MV-4-11 (cell line): ENCODE data around the gene TGFB1I1.
"Not testable (repeated sequence)": the region's sequence is repeated elsewhere in the genome, so short reads cannot be mapped to it uniquely, and the experiment has no call there.

Experiments
- DNase-seq: peaks from one replicate; lab custom pipeline; 2025; lab: John Stamatoyannopoulos, UW

Gene TGFB1I1

DNA sequence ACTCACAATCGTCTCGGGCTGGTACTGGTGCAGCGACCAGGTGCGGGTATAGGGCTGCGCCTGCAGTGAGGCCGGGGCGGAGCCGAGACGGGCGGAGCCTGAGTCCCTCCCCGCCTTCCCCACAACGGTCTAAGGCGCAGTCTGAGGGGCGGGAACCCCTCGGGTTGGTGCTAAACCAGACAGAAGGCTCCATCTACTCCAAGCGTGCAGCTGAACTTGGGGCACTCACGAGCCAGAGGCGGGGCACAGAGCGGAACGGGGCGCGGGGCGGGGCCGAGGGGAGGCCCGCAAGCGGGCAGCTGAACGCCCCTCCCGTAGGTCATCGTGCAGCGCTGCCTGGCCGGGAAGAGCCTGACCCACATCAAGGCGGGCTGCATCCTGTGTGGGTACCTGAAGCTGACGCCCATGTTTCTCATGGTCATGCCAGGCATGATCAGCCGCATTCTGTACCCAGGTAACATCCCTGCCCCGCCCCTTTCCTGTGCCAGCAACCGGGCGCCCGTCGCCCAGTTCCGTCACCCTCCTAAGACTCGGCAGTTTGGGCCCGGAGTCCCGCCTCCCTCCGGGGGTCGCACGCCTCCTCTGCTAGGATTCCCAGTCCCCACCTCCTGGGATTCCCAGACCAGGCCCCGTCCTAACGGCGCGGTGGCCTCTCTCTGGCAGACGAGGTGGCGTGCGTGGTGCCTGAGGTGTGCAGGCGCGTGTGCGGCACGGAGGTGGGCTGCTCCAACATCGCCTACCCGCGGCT lies 15.9 kb downstream of the TGFB1I1 start:
- DNase-seq: no peak

DNA sequence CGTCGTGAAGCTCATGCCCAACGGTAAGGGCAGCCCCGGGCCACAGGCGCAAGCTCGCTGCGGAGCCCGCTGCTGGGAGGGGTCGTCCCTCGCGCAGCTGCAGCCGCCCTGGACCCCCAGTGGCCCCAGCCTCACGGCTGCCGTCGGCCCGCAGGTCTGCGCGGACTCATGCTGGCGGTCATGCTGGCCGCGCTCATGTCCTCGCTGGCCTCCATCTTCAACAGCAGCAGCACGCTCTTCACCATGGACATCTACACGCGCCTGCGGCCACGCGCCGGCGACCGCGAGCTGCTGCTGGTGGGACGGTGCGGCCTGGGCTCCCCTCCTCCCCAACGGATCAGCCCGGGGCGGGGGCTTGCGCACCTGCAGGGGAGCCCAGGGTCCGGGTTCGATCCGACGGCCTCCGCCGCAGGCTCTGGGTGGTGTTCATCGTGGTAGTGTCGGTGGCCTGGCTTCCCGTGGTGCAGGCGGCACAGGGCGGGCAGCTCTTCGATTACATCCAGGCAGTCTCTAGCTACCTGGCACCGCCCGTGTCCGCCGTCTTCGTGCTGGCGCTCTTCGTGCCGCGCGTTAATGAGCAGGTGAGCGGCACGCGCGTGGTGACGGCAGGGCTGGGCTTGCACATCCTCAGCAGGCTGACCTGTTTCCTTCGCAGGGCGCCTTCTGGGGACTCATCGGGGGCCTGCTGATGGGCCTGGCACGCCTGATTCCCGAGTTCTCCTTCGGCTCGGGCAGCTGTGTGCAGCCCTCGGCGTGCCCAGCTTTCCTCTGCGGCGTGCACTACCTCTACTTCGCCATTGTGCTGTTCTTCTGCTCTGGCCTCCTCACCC lies 16.7 kb downstream of the TGFB1I1 start:
- DNase-seq: no peak

DNA sequence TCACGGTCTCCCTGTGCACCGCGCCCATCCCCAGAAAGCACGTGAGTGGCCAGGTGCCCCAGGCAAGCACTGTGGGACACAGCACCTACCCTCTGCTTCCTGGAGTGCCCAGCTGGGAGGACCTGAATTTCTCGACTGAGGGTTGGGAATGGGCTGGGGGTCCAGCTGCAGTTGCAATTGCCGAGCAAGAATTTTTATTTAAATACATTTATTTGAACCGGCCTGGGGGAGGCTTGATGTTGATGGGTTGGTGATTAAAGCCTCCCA lies 17.3 kb downstream of the TGFB1I1 start:
- DNase-seq: no peak

DNA sequence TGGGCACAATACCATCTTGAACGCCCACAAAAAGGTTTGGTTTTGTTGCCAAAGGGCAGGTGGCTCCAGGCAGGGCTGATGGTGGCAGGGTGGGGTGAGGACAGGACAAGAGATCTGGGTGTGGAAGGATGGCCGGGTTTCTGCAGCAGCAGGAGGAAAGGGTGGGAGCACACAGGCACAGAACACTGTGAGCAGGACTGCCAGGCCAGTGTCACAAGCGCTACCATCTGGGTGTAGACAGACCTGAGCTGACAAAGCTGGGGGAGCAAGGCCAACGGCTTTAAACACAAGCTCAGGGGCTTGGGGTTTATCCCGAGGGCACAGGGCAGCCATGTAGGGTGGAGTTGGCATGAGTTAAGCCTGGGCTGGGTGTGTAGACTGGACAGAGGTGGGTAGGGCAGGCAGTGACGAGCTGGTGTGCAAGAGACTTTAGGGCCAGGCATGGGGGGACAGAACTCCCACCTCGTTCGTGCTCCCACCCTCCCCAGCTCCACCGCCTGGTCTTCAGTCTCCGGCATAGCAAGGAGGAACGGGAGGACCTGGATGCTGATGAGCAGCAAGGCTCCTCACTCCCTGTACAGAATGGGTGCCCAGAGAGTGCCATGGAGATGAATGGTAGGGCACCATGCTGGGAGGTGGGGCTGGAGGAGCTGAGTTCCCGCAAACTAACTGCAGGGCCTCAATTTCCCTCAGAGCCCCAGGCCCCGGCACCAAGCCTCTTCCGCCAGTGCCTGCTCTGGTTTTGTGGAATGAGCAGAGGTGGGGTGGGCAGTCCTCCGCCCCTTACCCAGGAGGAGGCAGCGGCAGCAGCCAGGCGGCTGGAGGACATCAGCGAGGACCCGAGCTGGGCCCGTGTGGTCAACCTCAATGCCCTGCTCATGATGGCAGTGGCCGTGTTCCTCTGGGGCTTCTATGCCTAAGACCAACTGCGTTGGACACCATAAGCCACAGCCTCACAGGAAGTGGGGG lies 17.9 kb downstream of the TGFB1I1 start:
- no peak for DNase-seq

DNA sequence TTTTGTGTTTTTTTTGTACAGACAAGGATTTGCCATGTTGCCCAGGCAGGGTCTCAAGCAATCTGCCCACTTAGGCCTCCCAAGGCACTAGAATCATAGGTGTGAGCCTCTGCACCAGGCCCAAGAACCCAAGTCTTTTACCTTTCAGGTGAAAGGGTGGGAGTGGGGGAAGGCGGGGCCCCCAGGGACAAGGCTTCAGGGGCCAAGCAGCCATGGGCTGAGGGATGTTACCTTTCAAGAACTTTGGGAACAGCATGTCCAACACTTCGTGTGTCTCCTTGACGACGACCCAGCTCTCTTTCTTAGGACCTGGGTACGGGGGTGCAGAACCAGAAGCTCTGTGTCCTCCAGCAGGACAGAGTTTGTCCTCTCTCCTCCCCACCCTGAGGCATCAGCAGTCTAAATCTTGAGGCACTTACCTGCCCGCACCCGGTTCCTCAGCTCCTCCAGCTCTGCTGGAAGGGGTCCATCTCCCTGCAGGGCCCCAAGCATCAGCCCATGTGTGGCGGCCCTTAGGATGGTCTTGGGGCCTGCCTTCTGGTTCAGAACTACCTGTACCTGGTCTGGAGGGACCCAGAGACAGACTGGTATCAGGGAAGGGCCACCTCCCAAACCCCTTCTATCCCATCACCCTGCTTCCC lies 19.9 kb downstream of the TGFB1I1 start:
- DNase-seq: no peak

DNA sequence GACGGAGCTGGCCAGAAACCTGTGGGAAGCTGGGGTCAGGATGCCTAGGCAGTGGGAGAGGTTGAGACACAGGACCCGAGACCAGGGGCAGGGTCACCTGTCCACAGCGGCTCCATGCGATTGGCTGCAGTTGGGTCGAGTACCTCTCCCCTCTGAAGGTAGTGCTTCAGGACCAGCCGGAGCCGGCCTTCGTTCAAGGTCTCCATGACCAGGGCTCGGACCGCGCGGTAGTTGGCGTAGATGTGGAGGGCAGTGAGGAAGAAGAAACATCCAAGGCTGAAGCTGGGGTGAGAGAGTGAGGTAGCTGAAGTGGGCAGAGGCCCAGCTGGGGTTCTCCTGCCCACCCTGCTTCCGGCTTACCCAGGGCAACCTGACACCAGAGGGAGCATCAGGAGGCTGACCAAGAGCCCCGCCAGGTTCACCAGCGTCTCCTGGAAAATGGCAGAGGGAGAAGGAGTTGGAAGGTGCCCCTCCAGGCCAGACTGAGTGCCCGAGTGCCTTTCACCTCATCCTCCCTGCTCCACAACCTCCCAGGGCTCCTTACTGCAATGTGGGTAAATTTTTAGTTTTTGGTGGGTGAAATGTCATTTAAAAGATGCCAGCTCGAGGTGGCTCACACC lies 21.7 kb downstream of the TGFB1I1 start:
- no peak for DNase-seq

DNA sequence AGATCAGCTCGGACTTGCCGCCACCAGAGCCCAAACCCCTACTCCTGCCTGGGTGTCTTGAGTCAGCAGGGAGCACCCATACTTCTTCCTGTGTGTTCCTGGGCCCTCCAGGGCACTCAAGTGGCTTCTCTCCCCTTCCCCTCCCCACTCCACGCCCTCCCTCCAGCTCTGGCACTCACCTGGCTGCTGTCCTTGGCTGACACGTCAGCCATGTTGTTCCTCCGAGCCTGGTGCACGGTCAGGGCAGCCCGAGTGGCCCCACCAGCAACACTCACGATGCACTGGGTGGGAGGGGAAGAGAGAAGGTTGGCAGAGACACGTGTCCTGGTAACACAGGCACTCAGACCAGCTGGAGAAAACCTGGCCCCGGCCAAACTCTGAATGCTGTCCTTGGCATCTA lies 24.7 kb downstream of the TGFB1I1 start:
- DNase-seq: no peak

DNA sequence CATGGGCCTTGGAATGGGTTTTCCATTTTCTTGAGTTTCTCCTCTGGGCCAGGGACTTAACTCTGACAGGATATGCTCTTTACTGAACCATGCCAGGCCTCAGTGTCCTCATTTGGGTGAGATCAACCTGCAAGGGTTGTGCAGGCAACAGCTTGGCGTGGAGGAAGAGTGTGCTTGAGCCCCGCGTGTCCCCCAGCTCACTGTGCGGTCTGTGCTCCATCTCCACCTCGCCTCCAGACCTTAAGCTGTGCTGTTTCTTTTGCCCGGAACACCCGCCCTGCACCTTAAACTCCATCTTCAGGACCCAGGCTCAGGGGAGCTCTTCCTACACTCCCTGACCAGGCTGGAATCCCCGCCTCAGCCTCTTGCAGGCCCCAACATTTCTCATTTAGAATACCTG lies 26.5 kb downstream of the TGFB1I1 start:
- DNase-seq: no peak

DNA sequence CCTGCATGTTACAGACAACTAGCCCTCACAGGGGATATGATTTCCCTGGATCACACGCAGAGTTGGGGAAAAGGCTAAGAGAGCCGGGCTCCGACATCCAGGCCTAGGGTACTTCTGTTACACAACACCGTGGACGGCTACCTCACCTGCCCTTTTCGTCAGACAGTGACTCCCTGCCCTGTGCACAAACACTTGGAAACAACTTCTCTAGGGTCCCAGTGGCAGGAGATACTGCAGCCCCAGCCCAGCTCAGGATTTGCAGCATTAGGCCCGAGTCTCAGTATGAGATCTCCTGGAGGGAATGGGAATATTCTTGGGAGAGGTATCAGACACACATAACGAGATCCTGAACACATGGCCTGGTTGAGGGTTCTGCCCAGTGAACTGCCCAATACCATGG lies 28.0 kb downstream of the TGFB1I1 start:
- DNase-seq: no peak

DNA sequence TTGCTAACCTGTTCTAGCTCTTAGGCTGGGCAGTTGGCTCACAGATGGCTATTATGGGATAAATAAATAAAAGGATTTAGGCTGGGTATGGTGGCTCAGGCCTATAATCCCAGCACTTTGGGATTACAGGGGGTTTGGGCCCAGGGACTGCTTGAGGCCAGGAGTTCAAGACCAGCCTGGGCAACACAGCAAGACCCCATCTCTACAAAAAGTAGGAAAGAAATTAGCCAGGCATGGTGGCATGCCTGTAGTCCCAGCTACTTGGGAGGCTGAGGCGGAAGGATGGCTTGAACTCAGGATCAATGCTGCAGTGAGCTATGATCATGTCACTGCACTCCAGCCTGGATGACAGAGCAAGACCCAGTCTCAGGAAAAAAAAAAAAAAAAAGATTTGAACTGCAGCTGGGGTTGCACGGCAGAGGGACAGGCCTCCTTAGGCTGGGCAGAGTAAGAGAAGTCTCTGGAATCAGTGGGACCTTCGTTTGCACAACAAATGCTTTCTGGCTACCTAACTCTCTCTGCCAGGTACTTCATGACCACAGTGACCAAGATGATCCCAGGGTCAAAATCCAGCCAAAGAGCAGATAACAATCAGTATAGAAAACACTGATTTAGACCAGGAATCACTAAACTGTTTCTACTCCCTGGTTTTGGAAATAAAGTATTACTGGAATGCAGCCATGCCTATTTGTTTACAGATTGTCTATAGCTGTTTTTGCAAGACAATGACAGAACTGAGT lies 29.4 kb downstream of the TGFB1I1 start:
- DNase-seq: no peak

DNA sequence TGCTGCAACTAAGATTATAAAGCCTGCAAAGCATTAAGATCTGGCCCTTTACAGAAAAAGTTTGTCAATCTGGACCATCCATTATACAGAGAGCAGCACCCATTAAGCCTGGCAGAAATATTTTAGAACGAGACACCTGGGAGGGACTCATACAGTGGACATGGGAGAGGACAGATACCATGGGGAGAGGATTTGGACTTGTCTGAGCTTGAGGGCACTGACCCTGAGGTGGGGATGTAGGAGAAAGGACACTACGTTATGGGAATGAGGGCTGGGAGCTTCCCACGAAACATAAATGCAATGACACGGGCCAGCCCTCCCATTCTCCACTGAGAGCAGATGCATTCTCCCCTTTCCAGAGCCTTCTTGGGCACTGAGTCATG lies 30.0 kb downstream of the TGFB1I1 start:
- DNase-seq: no peak

DNA sequence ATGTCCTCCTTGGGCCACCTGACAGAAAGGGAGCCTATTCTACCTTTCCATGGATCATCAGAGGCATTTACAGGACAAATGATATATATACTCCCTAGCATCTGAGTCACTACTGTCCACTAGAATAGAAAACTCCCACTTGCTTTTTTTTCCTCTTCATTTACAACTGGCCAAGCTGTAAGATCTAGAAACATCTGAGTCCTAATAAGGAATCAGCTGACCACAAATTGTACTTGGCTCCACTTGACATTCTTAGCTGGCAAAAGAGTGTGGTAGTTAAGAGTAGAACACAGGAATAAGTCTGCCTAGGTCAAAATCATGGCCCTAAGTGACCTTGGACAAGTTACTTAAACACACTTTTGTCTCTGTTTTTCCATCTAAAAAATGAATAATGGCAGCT lies 31.0 kb downstream of the TGFB1I1 start:
- DNase-seq: no peak

DNA sequence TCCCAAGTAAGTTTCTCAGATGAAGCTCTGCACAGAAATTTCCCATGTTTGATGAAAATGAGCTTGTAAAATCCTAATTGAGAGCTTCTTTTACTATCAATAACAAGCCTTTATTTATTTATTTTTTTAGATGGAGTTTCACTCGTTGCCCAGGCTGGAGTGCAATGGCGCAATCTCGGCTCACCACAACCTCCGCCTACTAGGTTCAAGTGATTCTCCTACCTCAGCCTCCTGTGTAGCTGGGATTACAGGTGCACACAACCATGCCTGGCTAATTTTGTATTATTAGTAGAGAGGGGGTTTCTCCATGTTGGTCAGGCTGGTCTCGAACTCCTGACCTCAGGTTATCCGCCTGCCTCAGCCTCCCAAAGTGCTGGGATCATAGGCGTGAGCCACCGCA lies 31.6 kb downstream of the TGFB1I1 start:
- DNase-seq: not testable (repeated sequence)

DNA sequence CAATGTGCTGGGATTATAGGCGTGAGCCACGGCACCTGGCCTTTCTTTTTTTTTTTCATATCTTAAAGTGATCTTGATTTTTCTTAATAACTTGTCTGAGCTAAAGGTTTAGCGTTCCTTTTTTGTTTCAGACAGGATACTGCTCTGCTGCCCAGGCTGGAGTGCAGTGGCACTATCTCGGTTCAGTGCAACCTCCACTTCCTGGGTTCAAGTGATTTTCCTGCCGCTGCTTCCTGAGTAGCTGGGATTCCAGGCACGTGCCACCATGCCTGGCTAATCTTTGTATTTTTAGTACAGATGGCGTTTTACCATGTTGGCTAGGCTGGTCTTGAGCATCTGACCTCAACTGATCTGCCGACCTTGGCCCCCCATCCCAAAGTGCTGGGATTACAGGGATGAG lies 32.2 kb downstream of the TGFB1I1 start:
- no peak for DNase-seq

DNA sequence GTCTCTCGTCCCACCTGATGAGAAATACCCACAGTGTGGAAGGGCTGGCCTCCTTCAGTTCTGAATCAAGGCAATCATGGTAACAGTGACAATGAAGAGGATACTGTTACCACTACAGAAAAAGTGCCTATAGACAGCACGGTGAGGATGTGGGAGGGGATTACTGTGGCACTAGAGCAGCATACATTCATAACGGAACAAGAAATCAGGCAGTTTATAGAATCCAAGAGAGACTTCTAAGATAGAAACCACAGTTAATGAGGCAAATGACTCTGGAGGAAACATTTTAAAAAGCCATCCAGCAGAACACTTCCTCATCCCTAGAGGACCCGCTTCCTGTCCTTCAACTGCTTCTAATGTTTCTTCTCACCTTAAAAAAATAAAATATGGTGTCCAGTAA lies 33.5 kb downstream of the TGFB1I1 start:
- peak; percentile 90 for DNase-seq

DNA sequence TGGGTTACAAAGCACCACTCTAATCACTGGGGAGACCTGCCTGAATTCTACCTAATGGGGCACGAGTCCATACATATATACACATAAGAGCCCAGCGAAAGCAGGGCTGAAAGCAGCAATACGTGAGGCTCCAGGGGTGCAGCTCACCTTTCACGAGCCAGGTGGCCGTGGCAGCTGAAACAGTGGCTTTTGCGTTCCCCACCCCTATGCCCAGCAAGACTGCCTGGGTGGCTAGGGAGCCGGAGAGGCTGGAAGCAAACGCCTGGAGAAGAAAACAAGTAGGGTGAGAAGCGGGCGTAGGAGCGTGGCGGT lies 35.6 kb downstream of the TGFB1I1 start:
- DNase-seq: no peak

DNA sequence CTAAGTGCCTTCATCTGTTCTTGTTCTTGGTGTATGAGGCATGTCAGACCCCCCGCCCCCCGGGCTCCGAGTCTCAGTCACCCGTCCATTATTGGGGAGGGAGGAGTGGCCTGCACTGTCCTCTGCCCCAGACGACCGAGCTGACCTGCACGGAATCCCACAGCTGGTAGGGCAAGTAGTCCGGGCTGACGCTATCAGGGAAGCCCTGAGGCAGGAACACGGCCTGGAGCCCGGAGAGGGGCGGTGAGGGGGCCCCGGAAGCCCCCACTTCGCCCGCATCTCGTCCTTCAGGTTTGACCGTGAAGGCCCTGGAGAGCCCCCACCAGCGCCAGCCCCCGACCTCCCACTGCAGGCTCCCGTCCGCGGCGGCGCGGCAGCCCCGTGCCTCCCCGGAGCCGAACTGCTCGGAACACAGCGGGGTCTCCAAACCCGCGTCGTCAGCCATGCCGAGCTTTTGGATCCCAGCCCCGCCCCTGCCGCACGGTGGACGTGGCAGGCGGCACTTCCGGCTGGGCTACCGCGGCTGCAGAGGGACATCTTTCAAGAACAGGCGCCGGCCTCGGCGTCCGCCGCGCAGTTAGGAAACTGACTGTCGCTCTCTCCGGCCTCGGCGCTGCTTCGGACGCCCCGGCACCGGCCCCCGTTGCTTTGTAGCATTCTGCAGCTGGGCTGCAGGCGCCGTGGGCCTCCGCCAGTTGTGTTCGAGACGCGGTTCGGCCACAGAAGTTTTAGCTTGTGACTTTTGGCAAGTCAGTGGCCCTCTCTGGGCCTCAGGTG lies 36.2 kb downstream of the TGFB1I1 start, which contains the start of gene RUSF1:
Gene RUSF1, minus strand, starts transcription at position 463 of the 777 bp plus-strand sequence. Its CDS starts 18 bp downstream, at position 445.
- DNase-seq: peak; percentile 82

DNA sequence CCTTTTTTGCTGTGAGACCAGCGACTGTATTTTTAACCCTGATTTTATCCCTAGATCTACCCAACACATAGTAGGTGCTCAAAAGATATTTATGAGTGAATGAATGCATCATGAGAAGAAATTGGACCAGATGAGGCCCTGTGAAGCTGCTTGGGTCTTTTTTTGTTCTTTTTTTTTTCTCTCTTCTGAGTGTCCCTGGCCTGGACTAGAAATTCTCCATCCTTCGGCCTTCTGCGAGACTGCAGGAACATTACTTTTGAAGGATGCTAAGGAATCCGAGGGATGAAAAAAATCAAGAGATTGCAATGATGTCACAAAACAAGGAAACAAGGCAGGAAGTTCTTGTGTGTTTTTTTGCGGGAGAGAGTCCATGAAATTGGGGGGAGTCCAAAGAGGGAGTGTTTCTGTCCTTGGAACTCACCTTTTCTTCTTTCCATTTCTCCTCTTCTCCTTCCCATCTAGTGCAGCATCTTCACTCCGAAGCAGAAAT lies 36.8 kb downstream of the TGFB1I1 start:
- DNase-seq: no peak

DNA sequence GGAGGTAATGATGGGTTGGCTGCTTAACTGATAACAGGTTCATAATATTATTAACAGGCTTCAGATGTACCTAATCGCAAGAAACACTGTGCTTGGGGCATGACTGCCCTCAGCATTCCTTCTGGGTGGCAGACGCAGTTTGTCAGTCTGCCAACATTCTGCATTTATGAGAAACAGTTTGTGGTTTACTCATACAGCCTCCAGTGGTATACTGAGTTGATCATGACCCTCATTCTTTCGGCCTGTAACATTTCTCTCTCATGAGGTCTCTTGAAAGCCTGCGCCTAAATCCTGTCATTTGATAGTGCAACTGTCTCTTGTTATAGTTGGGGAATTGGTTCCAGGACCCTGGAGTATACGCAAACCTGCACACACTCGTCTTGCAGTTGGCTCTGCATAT lies 41.2 kb downstream of the TGFB1I1 start:
- no peak for DNase-seq

DNA sequence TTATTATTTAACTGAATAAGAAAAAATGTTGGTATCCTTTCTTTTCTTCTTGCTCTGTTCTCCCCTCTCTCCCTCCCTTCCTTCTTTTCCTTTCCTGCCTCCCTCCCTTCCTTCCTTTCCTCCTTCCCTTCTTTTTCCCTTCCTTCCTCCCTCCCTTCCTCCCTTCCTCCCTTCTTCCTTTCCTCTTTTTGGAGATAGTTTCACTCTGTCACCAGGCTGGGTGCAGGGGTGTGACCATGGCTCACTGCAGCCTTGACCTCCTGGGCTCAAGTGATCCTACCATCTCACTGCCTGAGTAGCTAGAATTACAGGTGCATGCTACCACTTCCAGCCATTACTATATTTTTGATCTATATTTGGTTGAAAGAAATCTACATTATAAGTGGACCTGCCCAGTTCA lies 41.9 kb downstream of the TGFB1I1 start:
- DNase-seq: no peak
